ENCODE data around the gene ASB4. TPM values are rescaled to one million over a fixed set of nuclear protein-coding genes. Genes with fewer than 3 reads are reported as not detected.

ASB4 gene
- polyA plus RNA-seq, 1 experiment, result 0.06 TPM

DNA sequence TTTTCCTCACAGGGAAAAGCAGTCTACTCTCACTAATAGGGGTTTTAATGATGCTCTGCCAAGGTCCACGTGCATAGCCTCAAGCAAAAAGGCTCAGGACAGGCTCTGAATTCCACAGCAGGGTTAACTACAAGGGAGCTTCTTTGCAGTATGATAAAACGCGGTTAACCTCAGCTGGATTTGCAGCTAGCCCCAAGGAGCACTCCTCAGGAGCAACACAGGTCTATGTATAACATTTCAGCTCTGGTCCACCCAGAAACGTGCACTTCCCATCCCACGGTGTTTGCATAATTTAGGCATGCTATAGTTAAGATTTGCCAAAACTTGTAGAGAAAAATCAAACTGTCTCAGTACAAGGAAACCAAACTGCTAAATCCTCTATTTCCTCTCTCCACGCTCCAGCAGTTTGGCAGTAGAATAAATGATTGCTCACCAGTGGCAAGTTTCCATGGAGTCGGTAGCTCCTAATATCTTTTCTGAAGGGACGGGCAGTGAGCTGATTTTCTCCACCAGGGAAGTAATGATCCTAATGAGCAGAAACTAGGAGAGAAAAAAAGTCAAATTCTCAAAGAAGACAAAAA is 13.1 kb upstream of the ASB4 start:
- POLR2A ChIA-PET, result no interaction called here
- H3K4me3 ChIP-seq (ENCODE audit: low read depth, low read length), result no peak overlapping the region

GRCh38 chr7:95473276-95473985 is 12.3 kb upstream of the ASB4 start:
- Histone ChIP-seq H3K4me3 (ENCODE audit: low read depth, low read length) (no peak overlapping the region), H3K9me3 (ENCODE audit: control insufficient read depth, insufficient read depth, low read length) (no peaks in the 10 kb centered on the region), H3K27ac (ENCODE audit: low read depth, low read length) (no peak overlapping the region), H3K27me3 (ENCODE audit: control insufficient read depth, insufficient read depth, low read length) (no peaks in the 10 kb centered on the region)
- ChIA-PET CTCF (no interaction called here), POLR2A (no interaction called here)
- TF ChIP-seq, protein P1, sequence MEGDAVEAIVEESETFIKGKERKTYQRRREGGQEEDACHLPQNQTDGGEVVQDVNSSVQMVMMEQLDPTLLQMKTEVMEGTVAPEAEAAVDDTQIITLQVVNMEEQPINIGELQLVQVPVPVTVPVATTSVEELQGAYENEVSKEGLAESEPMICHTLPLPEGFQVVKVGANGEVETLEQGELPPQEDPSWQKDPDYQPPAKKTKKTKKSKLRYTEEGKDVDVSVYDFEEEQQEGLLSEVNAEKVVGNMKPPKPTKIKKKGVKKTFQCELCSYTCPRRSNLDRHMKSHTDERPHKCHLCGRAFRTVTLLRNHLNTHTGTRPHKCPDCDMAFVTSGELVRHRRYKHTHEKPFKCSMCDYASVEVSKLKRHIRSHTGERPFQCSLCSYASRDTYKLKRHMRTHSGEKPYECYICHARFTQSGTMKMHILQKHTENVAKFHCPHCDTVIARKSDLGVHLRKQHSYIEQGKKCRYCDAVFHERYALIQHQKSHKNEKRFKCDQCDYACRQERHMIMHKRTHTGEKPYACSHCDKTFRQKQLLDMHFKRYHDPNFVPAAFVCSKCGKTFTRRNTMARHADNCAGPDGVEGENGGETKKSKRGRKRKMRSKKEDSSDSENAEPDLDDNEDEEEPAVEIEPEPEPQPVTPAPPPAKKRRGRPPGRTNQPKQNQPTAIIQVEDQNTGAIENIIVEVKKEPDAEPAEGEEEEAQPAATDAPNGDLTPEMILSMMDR (IDR thresholded peaks at IDR 0.05; ENCODE audit: low read depth, low read length), result no peak
- DNase-seq (ENCODE audit: low read depth, low spot score), result no peak

More for the DNA sequence above, 13.1 kb upstream of the ASB4 start:
- Histone ChIP-seq H3K27me3 (ENCODE audit: control insufficient read depth, insufficient read depth, low read length) (no peaks in the 10 kb centered on the region), H3K27ac (ENCODE audit: low read depth, low read length) (no peak overlapping the region), H3K9me3 (ENCODE audit: control insufficient read depth, insufficient read depth, low read length) (no peaks in the 10 kb centered on the region)
- CTCF ChIA-PET, result no interaction called here
- DNase-seq (ENCODE audit: low read depth, low spot score), result no peak
- TF ChIP-seq, protein P1 (IDR thresholded peaks at IDR 0.05; ENCODE audit: low read depth, low read length), result no peak

GRCh38 chr7:95476072-95476847 is 9.5 kb upstream of the ASB4 start:
- Histone ChIP-seq H3K27me3 (ENCODE audit: control insufficient read depth, insufficient read depth, low read length) (no peaks in the 10 kb centered on the region), H3K4me3 (ENCODE audit: low read depth, low read length) (no peak overlapping the region), H3K27ac (ENCODE audit: low read depth, low read length) (no peak overlapping the region), H3K9me3 (ENCODE audit: control insufficient read depth, insufficient read depth, low read length) (no peaks in the 10 kb centered on the region)
- ChIA-PET CTCF (interaction anchor here (0.5 to 5.3 kb wide), 63 partner anchors 9 to 1031 kb away, joined by 3 to 80 read pairs (median 4); partner anchors contain the start of genes ASB4 and PON2), POLR2A (interaction anchor here (0.5 kb wide), 1 partner anchor 935 kb away, joined by 3 read pairs; no protein-coding TSS in a partner anchor)
- no peak for DNase-seq (ENCODE audit: low read depth, low spot score)
- TF ChIP-seq, protein P1 (IDR thresholded peaks at IDR 0.05; ENCODE audit: low read depth, low read length), result no peak

- no peaks in the 10 kb centered on the region for H3K27me3 ChIP-seq (ENCODE audit: control insufficient read depth, insufficient read depth, low read length)
- CTCF ChIA-PET, result interaction anchor here (0.5 to 5.3 kb wide), 72 partner anchors 9 to 1873 kb away, joined by 3 to 80 read pairs (median 4); partner anchors contain the start of genes ASB4 and PON2
- H3K9me3 ChIP-seq (ENCODE audit: control insufficient read depth, insufficient read depth, low read length), result no peaks in the 10 kb centered on the region
- DNase-seq (ENCODE audit: low read depth, low spot score), result peak; percentile 30
- no peak overlapping the region for H3K4me3 ChIP-seq (ENCODE audit: low read depth, low read length)
- H3K27ac ChIP-seq (ENCODE audit: low read depth, low read length), result no peak overlapping the region
- TF ChIP-seq, protein P1 (IDR thresholded peaks at IDR 0.05; ENCODE audit: low read depth, low read length), result peak; percentile 84
- POLR2A ChIA-PET, result no interaction called here
Observed at GRCh38 chr7:95476904-95477594, 8.7 kb upstream of the ASB4 start.
